Spleen (tissue), 11 donors: ENCODE measurements around the gene ADAMTS12. TPM values are rescaled to one million over a fixed set of nuclear protein-coding genes. Genes with fewer than 3 reads are reported as not detected.
"Not testable (repeated sequence)": the region's sequence is repeated elsewhere in the genome, so short reads cannot be mapped to it uniquely, and the experiment has no call there.

Experiments used
- DNase-seq: peaks from one replicate; pipeline ENCODE4 v3.0.0-alpha.2; 2020
- H3K27ac ChIP-seq, 8 donors: fragments of 200-600 bp; sonication (generic) in 7 of 8; 1 replicate in 4 of 8; 2 replicates in 4 of 8; pipeline versions ENCODE4 v1.5.0 to v1.8.0; 2016 to 2021; ENCODE audit warnings: inconsistent platforms in 4 of 8, mild to moderate bottlenecking in 4 of 8, moderate library complexity in 1 of 8
- H3K27me3 ChIP-seq, 7 donors: fragments of 200-600 bp; sonication (generic) in 6 of 7; replicated peaks in 1 of 7; 1 replicate in 4 of 7; 2 replicates in 3 of 7; pipeline versions ENCODE4 v1.5.0 to v1.8.0; 2016 to 2021; ENCODE audit warnings: inconsistent platforms in 3 of 7, mild to moderate bottlenecking in 1 of 7
- H3K36me3 ChIP-seq, 6 donors: fragments of 200-600 bp; sonication (generic) in 5 of 6; 1 replicate in 4 of 6; 2 replicates in 2 of 6; pipeline versions ENCODE4 v1.5.0 to v1.8.0; 2016 to 2021; ENCODE audit warnings: inconsistent platforms in 2 of 6
- H3K4me1 ChIP-seq, 6 donors: fragments of 200-600 bp; sonication (generic) in 5 of 6; 1 replicate in 3 of 6; 2 replicates in 3 of 6; pipeline versions ENCODE4 v1.5.0 to v1.8.0; 2016 to 2021; ENCODE audit warnings: inconsistent platforms in 3 of 6
- H3K4me3 ChIP-seq, 8 donors: fragments of 200-600 bp; sonication (generic) in 7 of 8; 1 replicate in 4 of 8; 2 replicates in 4 of 8; pipeline versions ENCODE4 v1.5.0 to v1.8.0; 2016 to 2021; ENCODE audit warnings: inconsistent platforms in 4 of 8, mild to moderate bottlenecking in 4 of 8, moderate library complexity in 2 of 8
- H3K9me3 ChIP-seq, 8 donors: fragments of 200-600 bp; sonication (generic) in 7 of 8; 1 replicate in 4 of 8; 2 replicates in 4 of 8; pipeline versions ENCODE4 v1.5.0 to v1.8.0; 2016 to 2021; ENCODE audit warnings: inconsistent platforms in 4 of 8
- CTCF ChIP-seq, 11 experiments: fragments of 200-600 bp in 7 of 11; fragments of 450-650 bp in 4 of 11; sonication (generic) in 4 of 11; IDR thresholded peaks in 8 of 11; conservative IDR thresholded peaks in 3 of 11; 1 replicate in 7 of 11; 2 replicates in 4 of 11; pipeline versions ENCODE4 v1.4.0 to v1.8.0; 2016 to 2021; ENCODE audit warnings: antibody characterized with exemption in 11 of 11, inconsistent platforms in 4 of 11, mild to moderate bottlenecking in 1 of 11
- POLR2A ChIP-seq, 3 donors: fragments of 450-650 bp; IDR thresholded peaks; one replicate each; pipeline ENCODE4 v1.5.1; 2017; ENCODE audit warnings: antibody characterized with exemption in 3 of 3, mild to moderate bottlenecking in 1 of 3
- POLR2AphosphoS5 ChIP-seq, 3 donors: sonication (generic); formaldehyde crosslinking; IDR thresholded peaks; one replicate each; pipeline ENCODE4 v1.5.1; 2017; ENCODE audit warnings: antibody characterized with exemption in 3 of 3
- WGBS, 5 donors: extraction: QIAGEN DNeasy Blood & Tissue Kit in 3 of 5; methylation state at CpG; one replicate each; pipeline versions ENCODE4 v1.1.5 to v1.1.7; 2013 to 2018; 5-methylcytosine and 5-hydroxymethylcytosine counted together
- intact Hi-C: fragments of 100-400 bp; cut with DNase I; formaldehyde crosslinking; loops from one replicate; pipeline ENCODE4 v1.15.0; 2023; ENCODE audit warnings: low total_unique reads
- polyA plus RNA-seq, 3 donors: library from polyadenylated mRNA; stranded (reverse); fragments of 200-250 nt; gene quantifications; one replicate each; pipeline ENCODE4 v1.2.1, GENCODE V29; 2013
- total RNA-seq, 7 donors: library from RNA; depleted of rRNA in 3 of 7; stranded (reverse); fragments of >200 nt in 3 of 7; fragmentation: NEBNext Ultra II Directional in 4 of 7; extraction: Animal tissue kit (Norgen Biotek cat#: 25700) in 4 of 7; gene quantifications; one replicate each; pipeline versions ENCODE4 v1.1.0 to v1.2.1, GENCODE V29; 2016 to 2021
- donor health status: healthy with polysubstance abuse.
- donor health status: DM: no; HTN: no; CAD: no; lungs with moderate emphysema.
- donor health status: DM: no; HTN: no; CAD: no.
- donor health status: Bipolar disorder and iron deficiency.
- donor health status: healthy.
- donor health status: DM: no; HTN: no; CAD: no.
- donor health status: DM: yes; HTN: yes; CAD: no.

The ADAMTS12 gene
- total and polyA plus RNA-seq, 10 donors, result 0.07 to 4.3 (median 1.4) TPM

GRCh38 chr5:33867241-33867640, 24.5 kb downstream of the ADAMTS12 start:
- Histone ChIP-seq H3K9me3 (peaks cover 3 to 38% (median 30%) of the 10 kb centered on the region in 8 donors), H3K4me1 (no peaks in the 10 kb centered on the region), H3K27ac (no peak overlapping the region), H3K36me3 (no peaks in the 10 kb centered on the region), H3K4me3 (no peak overlapping the region), H3K27me3 (no peaks in the 10 kb centered on the region)
- intact Hi-C loops, result no loop called here
- DNase-seq, result no peak
- 92 to 100% (median 95%) methylated on average over 1 of the region's 1 CpG for WGBS, 5 donors
- TF ChIP-seq POLR2A (IDR thresholded peaks at IDR 0.05), result no peak
- TF ChIP-seq CTCF (IDR thresholded peaks at IDR 0.05 in 8 of 11, conservative IDR thresholded peaks at IDR 0.05 in 3 of 11), result no peak
- no peak for TF ChIP-seq POLR2AphosphoS5 (IDR thresholded peaks at IDR 0.05)

- H3K36me3 ChIP-seq, H3K9me3 ChIP-seq, H3K4me3 ChIP-seq, DNase-seq, intact Hi-C loops, H3K4me1 ChIP-seq, H3K27ac ChIP-seq, H3K27me3 ChIP-seq: not testable (repeated sequence)
- 19 to 54% (median 43%) methylated on average over 4 of the region's 4 CpGs for WGBS, 5 donors
Observed at GRCh38 chr5:33859177-33859576, 32.6 kb downstream of the ADAMTS12 start.

GRCh38 chr5:33857037-33857436, 34.8 kb downstream of the ADAMTS12 start:
- DNase-seq, result no peak
- Histone ChIP-seq H3K4me3 (no peak overlapping the region), H3K27ac (no peak overlapping the region), H3K27me3 (no peaks in the 10 kb centered on the region), H3K36me3 (no peaks in the 10 kb centered on the region), H3K9me3 (no peaks in the 10 kb centered on the region), H3K4me1 (no peaks in the 10 kb centered on the region)
- TF ChIP-seq CTCF (IDR thresholded peaks at IDR 0.05 in 8 of 11, conservative IDR thresholded peaks at IDR 0.05 in 3 of 11) (no peak), POLR2AphosphoS5 (IDR thresholded peaks at IDR 0.05) (no peak), POLR2A (IDR thresholded peaks at IDR 0.05) (no peak)
- 76 to 91% (median 85%) methylated on average over 5 of the region's 5 CpGs for WGBS, 5 donors
- intact Hi-C loops, result no loop called here

- Histone ChIP-seq H3K27ac (no peak overlapping the region), H3K9me3 (no peaks in the 10 kb centered on the region), H3K27me3 (no peaks in the 10 kb centered on the region), H3K4me1 (peaks cover 0 to 1% (median 0%) of the 10 kb centered on the region in 6 donors), H3K4me3 (no peak overlapping the region), H3K36me3 (no peaks in the 10 kb centered on the region)
- intact Hi-C loops, result no loop called here
- WGBS, 5 donors, result 73 to 92% (median 84%) methylated on average over 4 of the region's 4 CpGs
- TF ChIP-seq POLR2A (IDR thresholded peaks at IDR 0.05) (no peak), POLR2AphosphoS5 (IDR thresholded peaks at IDR 0.05) (no peak), CTCF (IDR thresholded peaks at IDR 0.05 in 8 of 11, conservative IDR thresholded peaks at IDR 0.05 in 3 of 11) (no peak)
- DNase-seq, result no peak
Observed at GRCh38 chr5:33855396-33855795, 36.4 kb downstream of the ADAMTS12 start.

- H3K27me3 ChIP-seq, result no peaks in the 10 kb centered on the region
- no peaks in the 10 kb centered on the region for H3K36me3 ChIP-seq
- WGBS, 5 donors, result 54 to 82% (median 79%) methylated on average over 4 of the region's 4 CpGs
- intact Hi-C loops, result no loop called here
- no peak overlapping the region for H3K27ac ChIP-seq
- peaks cover 0 to 8% (median 0%) of the 10 kb centered on the region in 6 donors for H3K4me1 ChIP-seq
- DNase-seq, result no peak
- H3K9me3 ChIP-seq, result no peaks in the 10 kb centered on the region
- TF ChIP-seq CTCF (IDR thresholded peaks at IDR 0.05 in 8 of 11, conservative IDR thresholded peaks at IDR 0.05 in 3 of 11), result no peak
- no peak for TF ChIP-seq POLR2A (IDR thresholded peaks at IDR 0.05)
- no peak for TF ChIP-seq POLR2AphosphoS5 (IDR thresholded peaks at IDR 0.05)
- no peak overlapping the region for H3K4me3 ChIP-seq
Observed at GRCh38 chr5:33854733-33855151, 37.0 kb downstream of the ADAMTS12 start.
